H9 (cell line): Measurements from ENCODE around the gene ZSCAN18. TPM values are rescaled to one million over a fixed set of nuclear protein-coding genes. Genes with fewer than 3 reads are reported as not detected.

Experiments
- DNase-seq: peaks from one replicate; pipeline ENCODE4 v3.0.0-alpha.2; 2017
- H2AFZ ChIP-seq: one replicate; pipeline ENCODE4 v1.6.1; 2013; ENCODE audit warnings: mild to moderate bottlenecking, low read length, control low read depth, moderate library complexity
- H2AK5ac ChIP-seq: 2 replicates; pipeline ENCODE4 v1.6.1; 2013; ENCODE audit warnings: low read length, control low read depth, mixed read lengths; ENCODE audit not compliant: insufficient read length
- H2BK120ac ChIP-seq: one replicate; pipeline ENCODE4 v1.6.1; 2013; ENCODE audit warnings: low read depth, mild to moderate bottlenecking, low read length, control low read depth, inconsistent platforms; ENCODE audit not compliant: poor library complexity, severe bottlenecking
- H2BK12ac ChIP-seq: 2 replicates; pipeline ENCODE4 v1.6.1; 2013; ENCODE audit warnings: low read length, control low read depth, mixed read lengths, low read depth; ENCODE audit not compliant: insufficient read length
- H2BK15ac ChIP-seq: 2 replicates; pipeline ENCODE4 v1.6.1; 2013; ENCODE audit warnings: low read depth, low read length, control low read depth
- H2BK20ac ChIP-seq: one replicate; pipeline ENCODE4 v1.6.1; 2013; ENCODE audit warnings: low read depth, mild to moderate bottlenecking, low read length, control low read depth, inconsistent platforms; ENCODE audit not compliant: poor library complexity, severe bottlenecking
- H2BK5ac ChIP-seq: 2 replicates; pipeline ENCODE4 v1.6.1; 2013; ENCODE audit warnings: low read length, control low read depth, mixed read lengths; ENCODE audit not compliant: insufficient read length
- H3K14ac ChIP-seq: 2 replicates; pipeline ENCODE4 v1.6.1; 2013; ENCODE audit warnings: low read length, control low read depth; ENCODE audit not compliant: insufficient read depth
- H3K18ac ChIP-seq: 2 replicates; pipeline ENCODE4 v1.6.1; 2013; ENCODE audit warnings: low read depth, mild to moderate bottlenecking, mixed read lengths, low read length, control low read depth; ENCODE audit not compliant: insufficient read length
- H3K23ac ChIP-seq: 2 replicates; pipeline ENCODE4 v1.6.1; 2013; ENCODE audit warnings: low read length, control low read depth, mixed read lengths, low read depth; ENCODE audit not compliant: insufficient read length
- H3K23me2 ChIP-seq: 2 replicates; pipeline ENCODE4 v1.6.1; 2013; ENCODE audit warnings: low read depth, mild to moderate bottlenecking, mixed read lengths, low read length, control low read depth; ENCODE audit not compliant: insufficient read length, poor library complexity, severe bottlenecking
- H3K27ac ChIP-seq: 2 replicates; pipeline ENCODE4 v1.5.1; 2013; ENCODE audit warnings: low read length, control low read depth, mixed read lengths, low read depth; ENCODE audit not compliant: insufficient read length
- H3K27me3 ChIP-seq: 2 replicates; pipeline ENCODE4 v1.6.1; 2013; ENCODE audit warnings: low read length, control low read depth, inconsistent platforms; ENCODE audit not compliant: insufficient read depth
- H3K4ac ChIP-seq: 2 replicates; pipeline ENCODE4 v1.6.1; 2013; ENCODE audit warnings: low read depth, mild to moderate bottlenecking, control low read depth, inconsistent platforms, low read length, moderate library complexity
- H3K4me1 ChIP-seq: 2 replicates; pipeline ENCODE4 v1.6.1; 2013; ENCODE audit warnings: low read length, control low read depth, inconsistent platforms; ENCODE audit not compliant: insufficient read depth
- H3K4me2 ChIP-seq: 2 replicates; pipeline ENCODE4 v1.6.1; 2013; ENCODE audit warnings: low read length, control low read depth, mixed read lengths; ENCODE audit not compliant: insufficient read length, insufficient read depth
- H3K56ac ChIP-seq: 2 replicates; pipeline ENCODE4 v1.6.1; 2013; ENCODE audit warnings: low read depth, mild to moderate bottlenecking, mixed read lengths, low read length, control low read depth; ENCODE audit not compliant: insufficient read length
- H3K79me1 ChIP-seq: 2 replicates; pipeline ENCODE4 v1.6.1; 2013; ENCODE audit warnings: low read depth, mild to moderate bottlenecking, moderate library complexity, low read length, control low read depth, inconsistent platforms; ENCODE audit not compliant: insufficient read depth, poor library complexity, severe bottlenecking
- H3K79me2 ChIP-seq: 2 replicates; pipeline ENCODE4 v1.6.1; 2013; ENCODE audit warnings: low read length, control low read depth, inconsistent platforms; ENCODE audit not compliant: insufficient read depth
- H3K9ac ChIP-seq: 2 replicates; pipeline ENCODE4 v1.6.1; 2013; ENCODE audit warnings: low read length, control low read depth, mixed read lengths; ENCODE audit not compliant: insufficient read length; ENCODE audit errors: extremely low read depth
- H3K9me3 ChIP-seq: one replicate; pipeline ENCODE4 v1.6.1; 2013; ENCODE audit warnings: low read depth, low read length, inconsistent platforms; ENCODE audit not compliant: control insufficient read depth
- H3T11ph ChIP-seq: one replicate; pipeline ENCODE4 v1.6.1; 2013; ENCODE audit warnings: mild to moderate bottlenecking, low read length, control low read depth, inconsistent platforms
- H4K20me1 ChIP-seq: one replicate; pipeline ENCODE4 v1.6.1; 2013; ENCODE audit not compliant: control insufficient read depth, insufficient read length, insufficient read depth
- H4K5ac ChIP-seq: 2 replicates; pipeline ENCODE4 v1.6.1; 2013; ENCODE audit warnings: low read depth, mild to moderate bottlenecking, mixed read lengths, low read length, control low read depth; ENCODE audit not compliant: insufficient read length
- H4K8ac ChIP-seq: replicated peaks from 2 replicates; pipeline ENCODE4 v1.6.1; 2013; ENCODE audit warnings: low read length, control low read depth, mixed read lengths, low read depth; ENCODE audit not compliant: insufficient read length
- H4K91ac ChIP-seq: 2 replicates; pipeline ENCODE4 v1.6.1; 2013; ENCODE audit warnings: low read depth, mild to moderate bottlenecking, moderate library complexity, mixed read lengths, low read length, control low read depth; ENCODE audit not compliant: insufficient read length
- H3K27ac Mint-ChIP-seq, 3 experiments: 2 replicates in 2 of 3; 3 replicates in 1 of 3; pipeline ENCODE4 v1.8.0; 2020 to 2021; ENCODE audit warnings: mixed read lengths in 3 of 3, mild to moderate bottlenecking in 1 of 3, moderate library complexity in 1 of 3
- H3K27me3 Mint-ChIP-seq: 2 replicates; pipeline ENCODE4 v1.8.0; 2021; ENCODE audit warnings: low read depth, mild to moderate bottlenecking, moderate library complexity, mixed read lengths
- H3K36me3 Mint-ChIP-seq, 3 experiments: 2 replicates in 2 of 3; 3 replicates in 1 of 3; pipeline ENCODE4 v1.8.0; 2020 to 2021; ENCODE audit warnings: low read depth in 3 of 3, mixed read lengths in 3 of 3; ENCODE audit not compliant: insufficient read depth in 1 of 3
- H3K4me1 Mint-ChIP-seq, 2 experiments: 2 replicates each; pipeline ENCODE4 v1.8.0; 2020; ENCODE audit warnings: mixed read lengths in 2 of 2
- H3K4me3 Mint-ChIP-seq, 2 experiments: 2 replicates in 1 of 2; 3 replicates in 1 of 2; pipeline ENCODE4 v1.8.0; 2020 to 2021; ENCODE audit warnings: mild to moderate bottlenecking in 2 of 2, mixed read lengths in 2 of 2, moderate library complexity in 1 of 2
- H3K9me3 Mint-ChIP-seq, 2 experiments: 2 replicates in 1 of 2; 3 replicates in 1 of 2; pipeline ENCODE4 v1.8.0; 2020; ENCODE audit warnings: mild to moderate bottlenecking in 2 of 2, mixed read lengths in 2 of 2, moderate library complexity in 1 of 2
- CTCF ChIP-seq: fragments of 200-600 bp; sonication (generic); conservative IDR thresholded peaks from 3 replicates; pipeline ENCODE4 v1.8.0; 2021; ENCODE audit warnings: antibody characterized with exemption, mild to moderate bottlenecking
- WGBS: extraction: QIAGEN DNeasy Blood & Tissue Kit; methylation state at CpG from one replicate; pipeline ENCODE4 v1.1.7; 2013; ENCODE audit warnings: missing lambda C conversion rate, low lambda C conversion rate, mixed read lengths; ENCODE audit not compliant: insufficient read length; ENCODE audit errors: extremely low coverage; 5-methylcytosine and 5-hydroxymethylcytosine counted together
- total RNA-seq: library from RNA; stranded (reverse); gene quantifications from 2 replicates; pipeline ENCODE4 v1.2.1, GENCODE V29; 2021

The ZSCAN18 gene
- total RNA-seq, 1 experiment from 2014 or later = 40.1 TPM

GRCh38 chr19:58052256-58052655, 45.8 kb downstream of the ZSCAN18 start:
- H3K14ac ChIP-seq = no peak overlapping the region
- H3K79me1 ChIP-seq = no peaks in the 10 kb centered on the region
- H3K23me2 ChIP-seq = no peaks in the 10 kb centered on the region
- no peak overlapping the region for H2BK5ac ChIP-seq
- H3K9ac ChIP-seq = no peak overlapping the region
- Mint-ChIP-seq H3K27me3 (peaks cover 34% of the 10 kb centered on the region), H3K9me3 (peaks cover 74 to 82% of the 10 kb centered on the region in 2 experiments), H3K36me3 (peaks cover 15 to 23% (median 19%) of the 10 kb centered on the region in 3 experiments; a peak in 6 of 7 replicates), H3K27ac (no peak overlapping the region), H3K4me3 (no peak overlapping the region), H3K4me1 (peaks cover 4 to 14% of the 10 kb centered on the region in 2 experiments; a peak in 2 of 4 replicates)
- H4K91ac ChIP-seq = no peak overlapping the region
- H4K20me1 ChIP-seq = no peaks in the 10 kb centered on the region
- no peaks in the 10 kb centered on the region for H3K4me1 ChIP-seq
- no peak overlapping the region for H4K8ac ChIP-seq
- no peak overlapping the region for H3K27ac ChIP-seq
- H3K79me2 ChIP-seq = no peaks in the 10 kb centered on the region
- no peak for DNase-seq
- H3K4ac ChIP-seq = no peak overlapping the region
- H2AK5ac ChIP-seq = no peak overlapping the region
- H3T11ph ChIP-seq = no peak overlapping the region
- H3K9me3 ChIP-seq = peaks cover 21% of the 10 kb centered on the region
- H3K56ac ChIP-seq = no peak overlapping the region
- H3K18ac ChIP-seq = no peak overlapping the region
- no peak overlapping the region for H2BK120ac ChIP-seq
- H3K23ac ChIP-seq = no peak overlapping the region
- H2AFZ ChIP-seq = no peak overlapping the region
- no peak overlapping the region for H3K4me2 ChIP-seq
- H3K27me3 ChIP-seq = no peaks in the 10 kb centered on the region
- no CpG with 5 or more reads among the region's 16 CpGs for WGBS
- TF ChIP-seq CTCF = no peak
- H4K5ac ChIP-seq = no peak overlapping the region
- H2BK15ac ChIP-seq = no peak overlapping the region
- H2BK12ac ChIP-seq = no peak overlapping the region
- H2BK20ac ChIP-seq = no peak overlapping the region
